Stimulated activated naive CD8-positive, alpha-beta T cell treated with anti-CD3 and anti-CD28 coated beads, Interleukin-15, Interleukin-2, amounts not matched to agents 100 ng/mL and 50 ng/mL, for 24 hours (primary cell): ENCODE measurements around the gene CNTNAP4.

Experiments used
- H3K27ac Mint-ChIP-seq: one replicate; pipeline ENCODE4 v1.8.0; 2021; ENCODE audit warnings: mild to moderate bottlenecking, mixed read lengths
- H3K27me3 Mint-ChIP-seq: one replicate; pipeline ENCODE4 v1.8.0; 2021; ENCODE audit warnings: mixed read lengths
- H3K36me3 Mint-ChIP-seq: one replicate; pipeline ENCODE4 v1.8.0; 2021; ENCODE audit warnings: low read depth, mixed read lengths
- H3K4me1 Mint-ChIP-seq: one replicate; pipeline ENCODE4 v1.8.0; 2021; ENCODE audit warnings: low read depth, mixed read lengths
- H3K4me3 Mint-ChIP-seq: one replicate; pipeline ENCODE4 v1.8.0; 2021; ENCODE audit warnings: mild to moderate bottlenecking, mixed read lengths
- H3K9me3 Mint-ChIP-seq: one replicate; pipeline ENCODE4 v1.8.0; 2021; ENCODE audit warnings: mixed read lengths

Gene CNTNAP4

GRCh38 chr16:76276745-76277438 is at the start of gene CNTNAP4:
CNTNAP4 (plus strand) TSS chr16:76277401; CDS start chr16:76277663, 262 bp downstream.
- Mint-ChIP-seq H3K4me3 (no peak within 1 kb of the TSS), H3K27ac (no peak within 1 kb of the TSS), H3K4me1 (no peaks in the 10 kb centered on the region), H3K36me3 (no peaks in the 10 kb centered on the region), H3K27me3 (no peaks in the 10 kb centered on the region), H3K9me3 (no peaks in the 10 kb centered on the region)

- Mint-ChIP-seq H3K4me3 (no peak overlapping the region), H3K9me3 (peaks cover 11% of the 10 kb centered on the region), H3K27me3 (no peaks in the 10 kb centered on the region), H3K4me1 (no peaks in the 10 kb centered on the region), H3K36me3 (no peaks in the 10 kb centered on the region), H3K27ac (no peak overlapping the region)
Observed at GRCh38 chr16:76228546-76229146, 48.6 kb upstream of the CNTNAP4 start.

GRCh38 chr16:76232704-76233103 is 44.5 kb upstream of the CNTNAP4 start:
- Mint-ChIP-seq H3K4me1 (no peaks in the 10 kb centered on the region), H3K27ac (no peak overlapping the region), H3K27me3 (no peaks in the 10 kb centered on the region), H3K9me3 (peaks cover 11% of the 10 kb centered on the region), H3K4me3 (no peak overlapping the region), H3K36me3 (no peaks in the 10 kb centered on the region)

- no peaks in the 10 kb centered on the region for H3K4me1 Mint-ChIP-seq
- no peaks in the 10 kb centered on the region for H3K27me3 Mint-ChIP-seq
- peaks cover 6% of the 10 kb centered on the region for H3K9me3 Mint-ChIP-seq
- H3K36me3 Mint-ChIP-seq: no peaks in the 10 kb centered on the region
- H3K27ac Mint-ChIP-seq: no peak overlapping the region
- H3K4me3 Mint-ChIP-seq: no peak overlapping the region
Observed at GRCh38 chr16:76235025-76235424, 42.2 kb upstream of the CNTNAP4 start.

GRCh38 chr16:76235426-76235825 is 41.8 kb upstream of the CNTNAP4 start:
- Mint-ChIP-seq H3K27ac (no peak overlapping the region), H3K27me3 (no peaks in the 10 kb centered on the region), H3K4me1 (no peaks in the 10 kb centered on the region), H3K36me3 (no peaks in the 10 kb centered on the region), H3K9me3 (peaks cover 6% of the 10 kb centered on the region), H3K4me3 (no peak overlapping the region)

- Mint-ChIP-seq H3K36me3 (no peaks in the 10 kb centered on the region), H3K4me1 (no peaks in the 10 kb centered on the region), H3K4me3 (no peak overlapping the region), H3K27ac (no peak overlapping the region), H3K9me3 (no peaks in the 10 kb centered on the region), H3K27me3 (no peaks in the 10 kb centered on the region)
Observed at GRCh38 chr16:76237471-76237870, 39.7 kb upstream of the CNTNAP4 start.

- Mint-ChIP-seq H3K9me3 (peaks cover 3% of the 10 kb centered on the region), H3K27me3 (no peaks in the 10 kb centered on the region), H3K4me3 (no peak overlapping the region), H3K4me1 (no peaks in the 10 kb centered on the region), H3K27ac (no peak overlapping the region), H3K36me3 (no peaks in the 10 kb centered on the region)
Observed at GRCh38 chr16:76241755-76242154, 35.4 kb upstream of the CNTNAP4 start.

- Mint-ChIP-seq H3K4me3 (no peak overlapping the region), H3K9me3 (peaks cover 10% of the 10 kb centered on the region), H3K27me3 (no peaks in the 10 kb centered on the region), H3K36me3 (no peaks in the 10 kb centered on the region), H3K4me1 (no peaks in the 10 kb centered on the region), H3K27ac (no peak overlapping the region)
Observed at GRCh38 chr16:76243620-76244019, 33.6 kb upstream of the CNTNAP4 start.

GRCh38 chr16:76246587-76246986 is 30.6 kb upstream of the CNTNAP4 start:
- Mint-ChIP-seq H3K4me3 (no peak overlapping the region), H3K27me3 (no peaks in the 10 kb centered on the region)

GRCh38 chr16:76265434-76266045 is 11.7 kb upstream of the CNTNAP4 start:
- Mint-ChIP-seq H3K36me3 (no peaks in the 10 kb centered on the region), H3K9me3 (peaks cover 13% of the 10 kb centered on the region), H3K4me1 (no peaks in the 10 kb centered on the region), H3K27me3 (no peaks in the 10 kb centered on the region), H3K27ac (no peak overlapping the region), H3K4me3 (no peak overlapping the region)

More at GRCh38 chr16:76246587-76246986, 30.6 kb upstream of the CNTNAP4 start:
- H3K9me3 Mint-ChIP-seq: peaks cover 10% of the 10 kb centered on the region
- no peaks in the 10 kb centered on the region for H3K4me1 Mint-ChIP-seq
- H3K27ac Mint-ChIP-seq: no peak overlapping the region
- H3K36me3 Mint-ChIP-seq: no peaks in the 10 kb centered on the region

- no peaks in the 10 kb centered on the region for H3K27me3 Mint-ChIP-seq
- peaks cover 13% of the 10 kb centered on the region for H3K9me3 Mint-ChIP-seq
- no peak overlapping the region for H3K4me3 Mint-ChIP-seq
- H3K36me3 Mint-ChIP-seq: no peaks in the 10 kb centered on the region
- H3K27ac Mint-ChIP-seq: no peak overlapping the region
- no peaks in the 10 kb centered on the region for H3K4me1 Mint-ChIP-seq
Observed at GRCh38 chr16:76268824-76269223, 8.4 kb upstream of the CNTNAP4 start.

GRCh38 chr16:76277460-76278030 is 344 bp downstream of the CNTNAP4 start:
- Mint-ChIP-seq H3K9me3 (no peaks in the 10 kb centered on the region), H3K4me1 (no peaks in the 10 kb centered on the region), H3K27ac (no peak overlapping the region)

GRCh38 chr16:76278086-76278485 is 885 bp downstream of the CNTNAP4 start:
- H3K27ac Mint-ChIP-seq: no peak overlapping the region
- no peaks in the 10 kb centered on the region for H3K9me3 Mint-ChIP-seq
- H3K36me3 Mint-ChIP-seq: no peaks in the 10 kb centered on the region
- no peak overlapping the region for H3K4me3 Mint-ChIP-seq
- no peaks in the 10 kb centered on the region for H3K27me3 Mint-ChIP-seq
- no peaks in the 10 kb centered on the region for H3K4me1 Mint-ChIP-seq

More at GRCh38 chr16:76277460-76278030, 344 bp downstream of the CNTNAP4 start:
- no peaks in the 10 kb centered on the region for H3K27me3 Mint-ChIP-seq
- H3K4me3 Mint-ChIP-seq: no peak overlapping the region
- no peaks in the 10 kb centered on the region for H3K36me3 Mint-ChIP-seq

GRCh38 chr16:76278980-76279379 is 1.8 kb downstream of the CNTNAP4 start:
- Mint-ChIP-seq H3K4me1 (no peaks in the 10 kb centered on the region), H3K4me3 (no peak overlapping the region), H3K36me3 (no peaks in the 10 kb centered on the region), H3K27me3 (no peaks in the 10 kb centered on the region), H3K9me3 (no peaks in the 10 kb centered on the region), H3K27ac (no peak overlapping the region)
